ENCODE data around the gene STRIT1. TPM values are rescaled to one million over a fixed set of nuclear protein-coding genes. Genes with fewer than 3 reads are reported as not detected.

The STRIT1 gene
- total RNA-seq, 1 donor from 2014 or later: not detected

DNA sequence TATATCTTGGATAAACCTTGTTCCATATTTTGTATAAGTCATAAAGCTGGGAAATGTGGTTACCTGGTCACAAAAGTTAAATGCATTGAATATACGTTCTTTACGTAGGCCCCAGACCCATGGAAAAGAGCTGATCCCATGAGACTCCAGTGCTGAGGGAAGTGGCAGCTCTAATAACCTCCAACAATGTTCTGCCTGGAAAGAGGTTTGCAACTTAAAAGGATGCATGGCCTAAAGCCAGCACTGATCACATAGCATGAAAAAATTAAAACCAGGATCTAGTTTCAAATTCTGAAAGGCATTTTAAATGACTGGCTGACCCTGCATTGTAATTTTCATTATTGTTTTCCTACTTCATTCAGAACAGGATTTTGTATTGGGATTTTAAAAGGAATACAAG, 27.9 kb upstream of the STRIT1 start:
- peaks cover 6% of the 10 kb centered on the region for H3K4me1 Mint-ChIP-seq (ENCODE audit: low read depth, unreplicated experiment)
- no peak overlapping the region for H3K4me3 ChIP-seq (ENCODE audit: insufficient read depth, low read depth, low read length)
- no peaks in the 10 kb centered on the region for H3K9me3 ChIP-seq (ENCODE audit: insufficient read depth, low read depth, low read length)
- no peak overlapping the region for H3K27ac ChIP-seq (ENCODE audit: low read depth, low read length)
- H3K4me1 ChIP-seq (ENCODE audit: insufficient read depth, low read length): no peaks in the 10 kb centered on the region
- no peak overlapping the region for H3K4me2 ChIP-seq (ENCODE audit: low read length)
- H2AFZ ChIP-seq (ENCODE audit: low read depth, low read length): no peak overlapping the region
- H3K36me3 ChIP-seq (ENCODE audit: insufficient read depth, low read length): no peaks in the 10 kb centered on the region
- H3K4me3 Mint-ChIP-seq (ENCODE audit: unreplicated experiment): no peak overlapping the region
- no peak overlapping the region for H3K27ac Mint-ChIP-seq (ENCODE audit: unreplicated experiment)
- no peak for DNase-seq (ENCODE audit: low read depth)
- TF ChIP-seq, protein P1, sequence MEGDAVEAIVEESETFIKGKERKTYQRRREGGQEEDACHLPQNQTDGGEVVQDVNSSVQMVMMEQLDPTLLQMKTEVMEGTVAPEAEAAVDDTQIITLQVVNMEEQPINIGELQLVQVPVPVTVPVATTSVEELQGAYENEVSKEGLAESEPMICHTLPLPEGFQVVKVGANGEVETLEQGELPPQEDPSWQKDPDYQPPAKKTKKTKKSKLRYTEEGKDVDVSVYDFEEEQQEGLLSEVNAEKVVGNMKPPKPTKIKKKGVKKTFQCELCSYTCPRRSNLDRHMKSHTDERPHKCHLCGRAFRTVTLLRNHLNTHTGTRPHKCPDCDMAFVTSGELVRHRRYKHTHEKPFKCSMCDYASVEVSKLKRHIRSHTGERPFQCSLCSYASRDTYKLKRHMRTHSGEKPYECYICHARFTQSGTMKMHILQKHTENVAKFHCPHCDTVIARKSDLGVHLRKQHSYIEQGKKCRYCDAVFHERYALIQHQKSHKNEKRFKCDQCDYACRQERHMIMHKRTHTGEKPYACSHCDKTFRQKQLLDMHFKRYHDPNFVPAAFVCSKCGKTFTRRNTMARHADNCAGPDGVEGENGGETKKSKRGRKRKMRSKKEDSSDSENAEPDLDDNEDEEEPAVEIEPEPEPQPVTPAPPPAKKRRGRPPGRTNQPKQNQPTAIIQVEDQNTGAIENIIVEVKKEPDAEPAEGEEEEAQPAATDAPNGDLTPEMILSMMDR (IDR thresholded peaks at IDR 0.05; ENCODE audit: insufficient read depth, low read depth, low read length): no peak
- TF ChIP-seq EZH2 (IDR thresholded peaks at IDR 0.05; ENCODE audit: insufficient read depth, low read length): no peak
- H4K20me1 ChIP-seq (ENCODE audit: insufficient read depth, low read length): no peaks in the 10 kb centered on the region
- no peaks in the 10 kb centered on the region for H3K27me3 ChIP-seq (ENCODE audit: insufficient read depth, low read length)
- H3K27me3 Mint-ChIP-seq (ENCODE audit: low read depth, unreplicated experiment): no peaks in the 10 kb centered on the region
- no peak for FAIRE-seq
- no peaks in the 10 kb centered on the region for H3K79me2 ChIP-seq (ENCODE audit: insufficient read depth, low read length)
- H3K9ac ChIP-seq (ENCODE audit: low read length): no peak overlapping the region
- H3K9me3 Mint-ChIP-seq (ENCODE audit: unreplicated experiment): no peaks in the 10 kb centered on the region
- H3K36me3 Mint-ChIP-seq (ENCODE audit: low read depth, unreplicated experiment): no peaks in the 10 kb centered on the region

DNA sequence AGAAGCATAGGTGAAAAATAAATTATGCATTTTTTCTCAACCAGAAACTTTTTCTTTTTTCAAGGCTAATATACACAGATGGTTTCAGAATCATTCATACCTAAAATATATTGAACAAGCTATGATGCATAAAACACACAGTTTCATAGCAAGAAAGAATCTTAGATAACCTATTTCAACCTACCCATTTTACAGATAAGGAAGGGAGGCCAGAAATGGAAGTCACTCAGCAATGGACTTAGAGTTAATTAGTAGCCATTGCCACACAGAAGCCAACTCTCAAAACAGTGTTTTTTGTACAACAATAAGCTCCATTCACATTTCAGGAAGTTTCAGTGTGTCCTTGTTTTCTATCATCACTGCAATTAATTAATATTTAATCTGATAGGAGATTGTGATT, 27.5 kb upstream of the STRIT1 start:
- Histone ChIP-seq H3K4me3 (ENCODE audit: insufficient read depth, low read depth, low read length) (no peak overlapping the region), H3K36me3 (ENCODE audit: insufficient read depth, low read length) (no peaks in the 10 kb centered on the region), H4K20me1 (ENCODE audit: insufficient read depth, low read length) (no peaks in the 10 kb centered on the region), H3K4me2 (ENCODE audit: low read length) (no peak overlapping the region), H3K9me3 (ENCODE audit: insufficient read depth, low read depth, low read length) (no peaks in the 10 kb centered on the region), H3K4me1 (ENCODE audit: insufficient read depth, low read length) (no peaks in the 10 kb centered on the region), H3K9ac (ENCODE audit: low read length) (no peak overlapping the region), H3K27me3 (ENCODE audit: insufficient read depth, low read length) (no peaks in the 10 kb centered on the region), H3K79me2 (ENCODE audit: insufficient read depth, low read length) (no peaks in the 10 kb centered on the region), H3K27ac (ENCODE audit: low read depth, low read length) (no peak overlapping the region), H2AFZ (ENCODE audit: low read depth, low read length) (no peak overlapping the region)
- Mint-ChIP-seq H3K27ac (ENCODE audit: unreplicated experiment) (no peak overlapping the region), H3K4me3 (ENCODE audit: unreplicated experiment) (no peak overlapping the region), H3K4me1 (ENCODE audit: low read depth, unreplicated experiment) (peaks cover 6% of the 10 kb centered on the region), H3K27me3 (ENCODE audit: low read depth, unreplicated experiment) (no peaks in the 10 kb centered on the region), H3K36me3 (ENCODE audit: low read depth, unreplicated experiment) (no peaks in the 10 kb centered on the region), H3K9me3 (ENCODE audit: unreplicated experiment) (no peaks in the 10 kb centered on the region)
- DNase-seq (ENCODE audit: low read depth) (no peak), FAIRE-seq (no peak)
- TF ChIP-seq EZH2 (IDR thresholded peaks at IDR 0.05; ENCODE audit: insufficient read depth, low read length): no peak
- TF ChIP-seq, protein P1 (IDR thresholded peaks at IDR 0.05; ENCODE audit: insufficient read depth, low read depth, low read length): no peak

DNA sequence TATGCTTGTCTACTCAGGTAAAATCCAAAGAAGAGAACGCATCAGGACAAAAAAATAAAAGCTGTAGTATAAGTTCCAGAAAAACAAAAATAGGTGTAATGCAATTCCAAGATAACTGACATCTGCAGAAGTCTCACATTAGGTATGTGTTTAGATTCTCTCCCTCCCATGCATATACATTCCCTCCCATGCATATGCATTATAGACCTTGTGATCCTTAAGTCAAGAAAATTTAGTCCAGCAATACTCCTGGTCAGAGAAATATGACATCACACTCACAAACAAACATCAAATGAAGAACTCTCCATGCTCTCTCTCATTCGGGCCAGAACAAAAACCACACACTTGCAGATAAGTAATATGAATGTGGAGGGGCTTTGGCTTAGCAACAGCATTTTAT, 25.3 kb upstream of the STRIT1 start:
- Histone ChIP-seq H3K27ac (ENCODE audit: low read depth, low read length) (no peak overlapping the region), H3K9ac (ENCODE audit: low read length) (no peak overlapping the region), H3K27me3 (ENCODE audit: insufficient read depth, low read length) (no peaks in the 10 kb centered on the region), H3K36me3 (ENCODE audit: insufficient read depth, low read length) (no peaks in the 10 kb centered on the region), H4K20me1 (ENCODE audit: insufficient read depth, low read length) (no peaks in the 10 kb centered on the region), H3K79me2 (ENCODE audit: insufficient read depth, low read length) (no peaks in the 10 kb centered on the region), H2AFZ (ENCODE audit: low read depth, low read length) (no peak overlapping the region), H3K4me1 (ENCODE audit: insufficient read depth, low read length) (no peaks in the 10 kb centered on the region), H3K9me3 (ENCODE audit: insufficient read depth, low read depth, low read length) (no peaks in the 10 kb centered on the region), H3K4me3 (ENCODE audit: insufficient read depth, low read depth, low read length) (no peak overlapping the region), H3K4me2 (ENCODE audit: low read length) (no peak overlapping the region)
- Mint-ChIP-seq H3K27me3 (ENCODE audit: low read depth, unreplicated experiment) (no peaks in the 10 kb centered on the region), H3K9me3 (ENCODE audit: unreplicated experiment) (no peaks in the 10 kb centered on the region), H3K36me3 (ENCODE audit: low read depth, unreplicated experiment) (no peaks in the 10 kb centered on the region), H3K4me3 (ENCODE audit: unreplicated experiment) (no peak overlapping the region), H3K4me1 (ENCODE audit: low read depth, unreplicated experiment) (peaks cover 6% of the 10 kb centered on the region), H3K27ac (ENCODE audit: unreplicated experiment) (no peak overlapping the region)
- TF ChIP-seq, protein P1 (IDR thresholded peaks at IDR 0.05; ENCODE audit: insufficient read depth, low read depth, low read length): no peak
- no peak for TF ChIP-seq EZH2 (IDR thresholded peaks at IDR 0.05; ENCODE audit: insufficient read depth, low read length)
- FAIRE-seq (no peak), DNase-seq (ENCODE audit: low read depth) (no peak)

Data from astrocyte (in vitro differentiated cells and primary cell).